Uterus (tissue), 4 donors: ENCODE results near the gene ASB2. TPM values are rescaled to one million over a fixed set of nuclear protein-coding genes. Genes with fewer than 3 reads are reported as not detected.

Experiments
- DNase-seq, 2 donors: peaks; one replicate each; pipeline ENCODE4 v3.0.0-alpha.2; 2019 to 2020
- H3K27ac ChIP-seq, 2 donors: fragments of 200-600 bp; sonication (generic); 1 replicate in 1 of 2; 2 replicates in 1 of 2; pipeline ENCODE4 v1.5.1; 2016 to 2018
- H3K27me3 ChIP-seq, 2 donors: fragments of 200-600 bp; sonication (generic); one replicate each; pipeline ENCODE4 v1.5.1; 2018 to 2019; ENCODE audit warnings: control low read depth in 1 of 2
- H3K36me3 ChIP-seq, 2 donors: fragments of 200-600 bp; sonication (generic); one replicate each; pipeline ENCODE4 v1.5.1; 2019; ENCODE audit warnings: control low read depth in 1 of 2
- H3K4me1 ChIP-seq, 2 donors: fragments of 200-600 bp; sonication (generic); one replicate each; pipeline ENCODE4 v1.5.1; 2018 to 2019; ENCODE audit warnings: control low read depth in 1 of 2
- H3K4me3 ChIP-seq, 2 donors: fragments of 200-600 bp; sonication (generic); 1 replicate in 1 of 2; 2 replicates in 1 of 2; pipeline ENCODE4 v1.5.1; 2018 to 2019; ENCODE audit warnings: mild to moderate bottlenecking in 1 of 2
- H3K9me3 ChIP-seq, 2 donors: fragments of 200-600 bp; sonication (generic); one replicate each; pipeline ENCODE4 v1.5.1; 2019; ENCODE audit warnings: control low read depth in 1 of 2
- POLR2A ChIP-seq, 2 donors: fragments of 450-650 bp; IDR thresholded peaks; one replicate each; pipeline ENCODE4 v1.6.1; 2016; ENCODE audit warnings: antibody characterized with exemption in 2 of 2, mild to moderate bottlenecking in 1 of 2, moderate library complexity in 1 of 2
- intact Hi-C: fragments of 100-400 bp; cut with DNase I; formaldehyde crosslinking; loops from one replicate; pipeline ENCODE4 v1.15.1; 2023; ENCODE audit warnings: low total_unique reads
- total RNA-seq, 4 donors: library from RNA; depleted of rRNA in 3 of 4; stranded (reverse); fragments of >200 nt in 3 of 4; gene quantifications; one replicate each; pipeline versions ENCODE4 v1.1.0 to v1.2.4, GENCODE V29; 2014 to 2023
- TF ChIP-seq, protein P1 (sequence below), 4 experiments: fragments of 200-600 bp in 2 of 4; fragments of 450-650 bp in 2 of 4; sonication (generic) in 2 of 4; IDR thresholded peaks; one replicate each; pipeline ENCODE4 v1.5.1; 2016 to 2019; ENCODE audit warnings: antibody characterized with exemption in 4 of 4, mild to moderate bottlenecking in 2 of 4, moderate library complexity in 1 of 4
- donor health status: DM: yes; HTN: yes; CAD: no.

Gene ASB2
- total RNA-seq, 4 donors from 2014 or later: 11.8 to 84.1 (median 21.0) TPM

DNA sequence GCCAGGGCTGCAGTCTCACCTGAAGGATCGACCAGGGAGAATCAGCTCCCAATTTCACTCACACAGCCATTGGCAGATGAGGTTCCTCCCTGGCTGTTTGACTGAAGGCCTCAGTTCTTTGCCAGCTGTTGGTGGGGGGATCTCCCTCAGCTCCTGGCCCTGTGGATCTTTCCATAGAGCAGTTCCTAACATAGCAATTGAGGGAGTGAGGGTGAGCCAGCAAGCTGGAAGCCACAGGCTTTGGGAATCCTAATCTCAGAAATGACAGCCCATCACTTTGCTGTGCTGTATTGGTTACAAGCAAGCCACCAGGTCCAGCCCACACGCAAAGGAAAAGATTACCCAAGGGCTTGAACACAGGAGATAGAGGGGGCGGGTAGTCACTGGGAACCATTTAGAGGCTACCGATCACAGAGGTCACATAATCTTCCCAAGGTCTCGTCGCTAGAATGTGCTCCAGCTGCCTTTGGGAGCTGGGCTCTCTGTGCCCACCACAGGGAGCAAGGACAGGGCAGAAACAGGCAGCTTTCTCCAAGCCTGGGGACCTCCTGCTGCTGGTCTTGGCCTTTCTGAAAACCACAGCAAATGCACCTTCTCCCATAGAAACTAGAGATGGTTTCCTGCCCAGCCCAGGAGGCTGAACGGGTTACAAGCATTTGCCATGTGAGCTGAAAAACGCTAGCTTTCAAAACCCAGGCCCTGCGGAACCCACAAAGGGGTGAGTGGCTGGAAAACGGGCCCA, 45.2 kb upstream of the ASB2 start:
- Histone ChIP-seq H3K36me3 (no peaks in the 10 kb centered on the region), H3K4me1 (no peaks in the 10 kb centered on the region), H3K9me3 (no peaks in the 10 kb centered on the region), H3K4me3 (no peak overlapping the region), H3K27me3 (no peaks in the 10 kb centered on the region), H3K27ac (no peak overlapping the region)
- TF ChIP-seq, protein P1, sequence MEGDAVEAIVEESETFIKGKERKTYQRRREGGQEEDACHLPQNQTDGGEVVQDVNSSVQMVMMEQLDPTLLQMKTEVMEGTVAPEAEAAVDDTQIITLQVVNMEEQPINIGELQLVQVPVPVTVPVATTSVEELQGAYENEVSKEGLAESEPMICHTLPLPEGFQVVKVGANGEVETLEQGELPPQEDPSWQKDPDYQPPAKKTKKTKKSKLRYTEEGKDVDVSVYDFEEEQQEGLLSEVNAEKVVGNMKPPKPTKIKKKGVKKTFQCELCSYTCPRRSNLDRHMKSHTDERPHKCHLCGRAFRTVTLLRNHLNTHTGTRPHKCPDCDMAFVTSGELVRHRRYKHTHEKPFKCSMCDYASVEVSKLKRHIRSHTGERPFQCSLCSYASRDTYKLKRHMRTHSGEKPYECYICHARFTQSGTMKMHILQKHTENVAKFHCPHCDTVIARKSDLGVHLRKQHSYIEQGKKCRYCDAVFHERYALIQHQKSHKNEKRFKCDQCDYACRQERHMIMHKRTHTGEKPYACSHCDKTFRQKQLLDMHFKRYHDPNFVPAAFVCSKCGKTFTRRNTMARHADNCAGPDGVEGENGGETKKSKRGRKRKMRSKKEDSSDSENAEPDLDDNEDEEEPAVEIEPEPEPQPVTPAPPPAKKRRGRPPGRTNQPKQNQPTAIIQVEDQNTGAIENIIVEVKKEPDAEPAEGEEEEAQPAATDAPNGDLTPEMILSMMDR (IDR thresholded peaks at IDR 0.05): no peak
- intact Hi-C loops: no loop called here
- DNase-seq: no peak

DNA sequence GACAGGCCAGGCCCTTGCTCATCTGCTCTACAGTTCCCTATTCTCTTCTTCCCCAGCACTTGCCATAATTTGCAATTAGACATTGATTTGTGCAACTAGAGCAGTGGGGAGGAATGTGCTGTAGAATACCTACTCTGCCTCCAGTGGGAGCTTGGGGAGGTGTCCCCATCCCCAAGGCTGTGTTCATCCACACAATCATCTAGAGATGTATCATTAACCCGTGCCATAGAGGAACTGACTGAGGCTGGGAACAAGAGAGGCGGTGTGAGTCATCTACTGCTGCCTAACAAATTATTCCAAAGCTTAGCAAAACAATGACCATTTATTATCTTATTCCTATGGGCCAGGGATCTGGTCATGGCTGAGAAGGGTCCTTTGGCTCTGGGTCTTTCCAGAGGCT, 44.6 kb upstream of the ASB2 start:
- TF ChIP-seq, protein P1 (IDR thresholded peaks at IDR 0.05): no peak
- no peak for TF ChIP-seq POLR2A (IDR thresholded peaks at IDR 0.05)
- H3K4me3 ChIP-seq: no peak overlapping the region
- no peaks in the 10 kb centered on the region for H3K4me1 ChIP-seq
- no peak overlapping the region for H3K27ac ChIP-seq
- intact Hi-C loops: no loop called here
- no peaks in the 10 kb centered on the region for H3K9me3 ChIP-seq
- no peaks in the 10 kb centered on the region for H3K27me3 ChIP-seq
- H3K36me3 ChIP-seq: no peaks in the 10 kb centered on the region
- no peak for DNase-seq

- no peak for TF ChIP-seq POLR2A (IDR thresholded peaks at IDR 0.05)
- TF ChIP-seq, protein P1 (IDR thresholded peaks at IDR 0.05): no peak
- Histone ChIP-seq H3K27ac (no peak overlapping the region), H3K27me3 (no peaks in the 10 kb centered on the region), H3K4me1 (no peaks in the 10 kb centered on the region), H3K9me3 (no peaks in the 10 kb centered on the region), H3K36me3 (no peaks in the 10 kb centered on the region), H3K4me3 (no peak overlapping the region)
- intact Hi-C loops: no loop called here
- DNase-seq: no peak
These were observed 43.9 kb upstream of the ASB2 start for GRCh38 chr14:94020267-94020666.

DNA sequence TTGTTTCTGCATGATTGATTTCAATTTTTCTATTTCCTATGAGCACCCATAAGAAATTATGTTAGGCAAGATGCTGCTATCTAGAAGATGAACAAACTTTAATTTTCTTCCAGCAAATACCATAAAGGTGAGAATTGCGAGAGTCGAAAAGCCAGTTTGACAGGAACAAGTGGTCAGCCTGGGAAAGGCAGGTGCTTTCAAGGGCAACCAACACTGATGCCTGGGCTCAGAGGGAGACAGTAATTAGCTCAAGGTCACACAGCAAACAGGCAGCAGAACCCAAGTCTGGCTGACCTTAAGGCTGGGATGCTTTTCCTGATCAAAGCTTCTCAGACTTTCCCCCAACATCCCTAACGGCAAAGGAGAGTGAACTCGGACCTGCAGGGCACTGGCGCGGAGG, 43.0 kb upstream of the ASB2 start:
- intact Hi-C loops: no loop called here
- Histone ChIP-seq H3K27ac (no peak overlapping the region), H3K4me3 (no peak overlapping the region), H3K4me1 (no peaks in the 10 kb centered on the region), H3K27me3 (no peaks in the 10 kb centered on the region), H3K9me3 (no peaks in the 10 kb centered on the region), H3K36me3 (no peaks in the 10 kb centered on the region)
- no peak for TF ChIP-seq POLR2A (IDR thresholded peaks at IDR 0.05)
- TF ChIP-seq, protein P1 (IDR thresholded peaks at IDR 0.05): no peak
- no peak for DNase-seq

GRCh38 chr14:94018308-94018707, 41.9 kb upstream of the ASB2 start:
- intact Hi-C loops: no loop called here
- DNase-seq: no peak

More at GRCh38 chr14:94018308-94018707, 41.9 kb upstream of the ASB2 start:
- Histone ChIP-seq H3K27me3 (no peaks in the 10 kb centered on the region), H3K9me3 (no peaks in the 10 kb centered on the region), H3K27ac (no peak overlapping the region), H3K4me3 (no peak overlapping the region), H3K4me1 (no peaks in the 10 kb centered on the region), H3K36me3 (no peaks in the 10 kb centered on the region)
- TF ChIP-seq, protein P1 (IDR thresholded peaks at IDR 0.05): no peak
- no peak for TF ChIP-seq POLR2A (IDR thresholded peaks at IDR 0.05)
